Suprapubic skin (tissue), 4 donors: ENCODE data around the gene COL23A1. TPM values are rescaled to one million over a fixed set of nuclear protein-coding genes. Genes with fewer than 3 reads are reported as not detected.
A peak's percentile ranks its signal among the peaks of the same experiment; 100 is the strongest.
"Not testable (repeated sequence)": the region's sequence is repeated elsewhere in the genome, so short reads cannot be mapped to it uniquely, and the experiment has no call there.

Source experiments
- DNase-seq, 2 donors: peaks; one replicate each; pipeline ENCODE4 v3.0.0-alpha.2; 2019; ENCODE audit warnings: low spot score in 2 of 2
- H3K27ac ChIP-seq: fragments of 200-600 bp; sonication (generic); one replicate; pipeline ENCODE4 v1.5.1; 2019
- H3K27me3 ChIP-seq: fragments of 200-600 bp; sonication (generic); one replicate; pipeline ENCODE4 v1.5.1; 2019
- H3K36me3 ChIP-seq: fragments of 200-600 bp; sonication (generic); one replicate; pipeline ENCODE4 v1.5.1; 2019
- H3K4me1 ChIP-seq: fragments of 200-600 bp; sonication (generic); one replicate; pipeline ENCODE4 v1.5.1; 2019
- H3K4me3 ChIP-seq: fragments of 200-600 bp; sonication (generic); one replicate; pipeline ENCODE4 v1.5.1; 2019; ENCODE audit warnings: mild to moderate bottlenecking
- H3K9me3 ChIP-seq: fragments of 200-600 bp; sonication (generic); one replicate; pipeline ENCODE4 v1.5.1; 2019
- EP300 ChIP-seq: sonication (generic); formaldehyde crosslinking; IDR thresholded peaks from one replicate; pipeline ENCODE4 v1.6.1; 2017; ENCODE audit warnings: antibody characterized with exemption
- POLR2A ChIP-seq, 2 donors: fragments of 450-650 bp; IDR thresholded peaks; one replicate each; pipeline ENCODE4 v1.6.1; 2017; ENCODE audit warnings: antibody characterized with exemption in 2 of 2, mild to moderate bottlenecking in 2 of 2, moderate library complexity in 2 of 2
- POLR2AphosphoS5 ChIP-seq, 3 donors: sonication (generic); formaldehyde crosslinking; IDR thresholded peaks; one replicate each; pipeline ENCODE4 v1.6.1; 2017; ENCODE audit warnings: antibody characterized with exemption in 3 of 3
- WGBS: methylation state at CpG from one replicate; pipeline ENCODE4 v1.1.5; 2018; 5-methylcytosine and 5-hydroxymethylcytosine counted together
- total RNA-seq, 4 donors: library from RNA; depleted of rRNA; stranded (reverse); fragments of >200 nt; gene quantifications; one replicate each; pipeline ENCODE4 v1.1.0, GENCODE V29; 2016
- TF ChIP-seq, protein P1 (sequence below), 2 donors: fragments of 200-600 bp in 1 of 2; fragments of 450-650 bp in 1 of 2; sonication (generic) in 1 of 2; IDR thresholded peaks; one replicate each; pipeline ENCODE4 v1.5.1; 2016 to 2019; ENCODE audit warnings: antibody characterized with exemption in 2 of 2, mild to moderate bottlenecking in 1 of 2, moderate library complexity in 1 of 2

Gene COL23A1
- total RNA-seq, 4 donors from 2014 or later = 1.6 to 4.4 (median 3.4) TPM

DNA sequence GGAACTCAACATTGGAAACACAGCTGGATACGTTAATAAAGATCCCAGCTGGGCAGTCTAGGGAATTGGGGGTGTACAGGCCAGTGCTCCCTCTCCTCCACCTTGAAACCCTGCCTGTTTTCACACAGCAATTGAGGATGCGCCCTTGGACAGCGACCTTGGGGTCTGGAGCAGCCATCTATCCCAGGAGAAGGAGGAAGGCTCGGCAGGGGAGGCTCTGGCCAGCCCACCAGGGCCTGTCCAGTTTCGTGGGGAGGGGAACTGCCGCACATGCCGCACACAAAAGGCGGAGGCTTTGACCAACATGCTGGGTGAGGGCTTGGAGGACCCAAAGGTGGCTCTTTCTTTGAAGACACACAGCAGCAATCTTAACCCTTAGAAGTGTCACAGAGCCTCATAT lies 1.4 kb downstream of the COL23A1 start:
- no peak for TF ChIP-seq POLR2AphosphoS5 (IDR thresholded peaks at IDR 0.05)
- TF ChIP-seq POLR2A (IDR thresholded peaks at IDR 0.05) = no peak
- no peak for TF ChIP-seq EP300
- TF ChIP-seq, protein P1, sequence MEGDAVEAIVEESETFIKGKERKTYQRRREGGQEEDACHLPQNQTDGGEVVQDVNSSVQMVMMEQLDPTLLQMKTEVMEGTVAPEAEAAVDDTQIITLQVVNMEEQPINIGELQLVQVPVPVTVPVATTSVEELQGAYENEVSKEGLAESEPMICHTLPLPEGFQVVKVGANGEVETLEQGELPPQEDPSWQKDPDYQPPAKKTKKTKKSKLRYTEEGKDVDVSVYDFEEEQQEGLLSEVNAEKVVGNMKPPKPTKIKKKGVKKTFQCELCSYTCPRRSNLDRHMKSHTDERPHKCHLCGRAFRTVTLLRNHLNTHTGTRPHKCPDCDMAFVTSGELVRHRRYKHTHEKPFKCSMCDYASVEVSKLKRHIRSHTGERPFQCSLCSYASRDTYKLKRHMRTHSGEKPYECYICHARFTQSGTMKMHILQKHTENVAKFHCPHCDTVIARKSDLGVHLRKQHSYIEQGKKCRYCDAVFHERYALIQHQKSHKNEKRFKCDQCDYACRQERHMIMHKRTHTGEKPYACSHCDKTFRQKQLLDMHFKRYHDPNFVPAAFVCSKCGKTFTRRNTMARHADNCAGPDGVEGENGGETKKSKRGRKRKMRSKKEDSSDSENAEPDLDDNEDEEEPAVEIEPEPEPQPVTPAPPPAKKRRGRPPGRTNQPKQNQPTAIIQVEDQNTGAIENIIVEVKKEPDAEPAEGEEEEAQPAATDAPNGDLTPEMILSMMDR (IDR thresholded peaks at IDR 0.05) = no peak
- peaks cover 14% of the 10 kb centered on the region for H3K27me3 ChIP-seq
- no peaks in the 10 kb centered on the region for H3K9me3 ChIP-seq
- no peaks in the 10 kb centered on the region for H3K36me3 ChIP-seq
- H3K27ac ChIP-seq = no peak overlapping the region
- DNase-seq = no peak
- peaks cover 30% of the 10 kb centered on the region for H3K4me1 ChIP-seq
- 70% methylated on average over 8 of the region's 8 CpGs for WGBS
- H3K4me3 ChIP-seq = no peak overlapping the region

DNA sequence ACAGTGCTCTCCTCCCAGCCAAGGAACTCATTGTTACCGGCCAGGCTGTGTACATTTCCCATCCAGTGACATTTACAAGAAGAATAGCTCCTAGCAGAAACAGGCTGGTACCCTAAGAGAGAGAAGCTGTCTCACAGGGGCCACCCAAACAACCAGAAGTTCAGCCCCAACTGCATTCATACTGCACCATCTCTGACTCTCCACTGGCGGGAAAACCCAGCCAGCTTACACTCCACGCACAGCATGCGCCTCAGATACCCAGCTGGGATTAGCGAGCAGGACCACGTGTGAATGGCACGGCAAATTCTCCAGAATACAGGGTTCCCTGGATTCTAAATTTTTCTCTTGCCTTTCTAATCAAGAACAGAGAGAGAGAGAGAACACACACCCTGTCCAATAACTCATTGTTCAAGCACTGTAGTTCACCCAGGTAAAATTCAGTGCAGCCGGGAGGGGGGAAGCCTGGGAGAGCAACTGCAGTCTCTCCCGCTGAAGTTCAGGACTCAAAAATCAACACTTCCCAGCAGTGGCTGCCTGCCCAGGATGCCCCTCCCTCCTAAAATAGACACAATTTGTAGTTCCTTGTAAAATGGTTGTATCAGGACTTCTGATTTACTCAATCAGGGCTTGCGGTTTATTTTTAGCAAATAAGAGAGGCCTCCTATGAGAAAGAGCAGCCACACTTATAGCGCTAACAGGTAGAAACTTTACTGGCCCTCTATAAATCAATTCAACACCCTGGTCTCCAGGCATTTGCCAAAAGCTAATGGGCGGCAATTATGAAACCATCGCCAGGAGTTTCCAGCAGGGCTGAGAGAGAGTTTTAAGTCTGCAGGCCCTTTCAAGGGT lies 2.2 kb downstream of the COL23A1 start:
- WGBS = 79% methylated on average over 13 of the region's 13 CpGs
- no peak for DNase-seq
- Histone ChIP-seq H3K27me3 (peaks cover 14% of the 10 kb centered on the region), H3K9me3 (no peaks in the 10 kb centered on the region), H3K36me3 (no peaks in the 10 kb centered on the region), H3K27ac (no peak overlapping the region), H3K4me1 (peaks cover 30% of the 10 kb centered on the region), H3K4me3 (no peak overlapping the region)
- no peak for TF ChIP-seq POLR2A (IDR thresholded peaks at IDR 0.05)
- no peak for TF ChIP-seq EP300

DNA sequence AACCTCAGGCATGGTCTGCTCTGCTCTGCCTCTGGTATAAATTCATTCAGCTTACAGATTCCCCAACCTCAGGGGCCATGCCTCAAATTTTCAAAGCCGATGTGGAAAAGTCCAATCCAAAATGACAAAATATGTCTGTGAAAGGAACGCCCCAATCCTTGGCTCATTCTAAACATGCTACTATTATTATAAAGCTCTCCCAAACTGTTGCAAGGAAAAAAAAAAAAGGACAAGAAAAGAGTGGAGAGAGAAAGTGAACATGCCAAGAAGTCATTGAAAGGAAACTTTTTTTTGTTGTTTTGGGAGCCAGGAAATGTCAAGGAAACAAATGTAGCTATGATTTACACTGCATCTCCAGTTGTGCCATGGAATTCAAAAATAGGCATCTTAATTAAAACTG lies 3.8 kb downstream of the COL23A1 start:
- Histone ChIP-seq H3K27ac (no peak overlapping the region), H3K9me3 (no peaks in the 10 kb centered on the region), H3K27me3 (peaks cover 14% of the 10 kb centered on the region), H3K4me1 (peaks cover 27% of the 10 kb centered on the region), H3K36me3 (no peaks in the 10 kb centered on the region), H3K4me3 (no peak overlapping the region)
- TF ChIP-seq EP300 (no peak), POLR2AphosphoS5 (IDR thresholded peaks at IDR 0.05) (no peak), POLR2A (IDR thresholded peaks at IDR 0.05) (no peak)
- TF ChIP-seq, protein P1 (IDR thresholded peaks at IDR 0.05) = no peak
- DNase-seq = no peak
- WGBS = 35% methylated on average over 2 of the region's 2 CpGs

DNA sequence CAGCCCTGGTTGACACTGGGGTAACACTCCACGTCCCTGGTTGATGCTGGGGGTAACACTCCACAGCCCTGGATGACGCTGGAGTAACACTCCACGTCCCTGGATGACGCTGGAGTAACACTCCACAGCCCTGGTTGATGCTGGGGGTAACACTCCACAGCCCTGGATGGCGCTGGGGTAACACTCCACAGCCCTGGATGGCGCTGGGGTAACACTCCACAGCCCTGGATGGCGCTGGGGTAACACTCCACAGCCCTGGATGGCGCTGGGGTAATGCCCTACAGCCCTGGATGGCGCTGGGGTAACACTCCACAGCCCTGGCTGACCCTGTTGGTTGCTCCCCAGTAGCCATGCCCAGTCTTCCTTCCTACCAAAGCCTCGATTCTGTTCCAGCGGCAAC lies 4.8 kb downstream of the COL23A1 start:
- peaks cover 18% of the 10 kb centered on the region for H3K4me1 ChIP-seq
- DNase-seq = peak in 1 of 2 donors; percentile 90
- 77% methylated on average over 11 of the region's 11 CpGs for WGBS
- H3K27ac ChIP-seq, H3K9me3 ChIP-seq, H3K36me3 ChIP-seq, H3K4me3 ChIP-seq: not testable (repeated sequence)
- peaks cover 17% of the 10 kb centered on the region for H3K27me3 ChIP-seq

DNA sequence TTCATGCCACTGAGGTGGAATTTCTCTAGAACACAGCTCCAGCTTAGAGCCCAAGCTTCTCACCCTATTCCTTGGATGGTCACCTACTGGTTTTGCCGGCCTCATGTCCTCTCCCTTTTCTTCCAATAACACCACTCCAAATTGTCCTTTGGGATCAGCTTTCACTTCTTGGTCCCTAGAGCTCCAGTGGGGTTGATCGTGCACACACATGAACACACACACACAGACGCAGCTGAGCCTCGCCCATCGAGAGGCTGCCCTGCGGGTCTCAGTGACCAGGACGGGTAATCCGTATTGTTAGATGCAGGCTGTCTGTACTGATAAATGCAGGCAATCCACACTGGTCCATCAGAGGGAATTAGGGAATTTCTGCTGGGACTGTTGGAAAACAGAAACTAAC lies 6.9 kb downstream of the COL23A1 start:
- no peak for DNase-seq
- no peaks in the 10 kb centered on the region for H3K36me3 ChIP-seq
- no peak overlapping the region for H3K4me3 ChIP-seq
- no peak for TF ChIP-seq EP300
- no peak for TF ChIP-seq POLR2AphosphoS5 (IDR thresholded peaks at IDR 0.05)
- TF ChIP-seq, protein P1 (IDR thresholded peaks at IDR 0.05) = no peak
- TF ChIP-seq POLR2A (IDR thresholded peaks at IDR 0.05) = no peak
- H3K27ac ChIP-seq = no peak overlapping the region
- no peaks in the 10 kb centered on the region for H3K4me1 ChIP-seq
- 81% methylated on average over 8 of the region's 8 CpGs for WGBS
- H3K27me3 ChIP-seq = peaks cover 10% of the 10 kb centered on the region
- no peaks in the 10 kb centered on the region for H3K9me3 ChIP-seq

DNA sequence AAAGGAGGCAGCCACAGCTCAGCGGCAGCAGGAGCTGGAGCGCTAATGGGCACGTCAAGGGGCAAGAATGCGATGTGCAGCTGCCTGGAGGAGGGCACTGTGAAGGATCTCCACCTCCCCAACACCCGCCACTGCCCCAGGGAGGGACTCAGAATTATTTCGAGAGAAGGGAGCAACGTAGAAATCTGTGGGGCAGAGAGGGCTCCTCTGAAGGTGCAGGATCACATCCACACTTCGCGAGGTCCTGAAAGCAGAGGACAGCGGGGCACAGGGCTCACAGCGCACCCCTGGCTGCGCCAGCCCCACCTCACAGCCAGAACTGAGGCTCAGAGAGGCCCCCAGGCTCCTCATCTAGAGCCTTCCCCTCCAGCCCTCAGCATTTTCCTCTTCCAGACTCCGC lies 7.9 kb downstream of the COL23A1 start:
- no peak overlapping the region for H3K27ac ChIP-seq
- 82% methylated on average over 13 of the region's 13 CpGs for WGBS

More for the DNA sequence above, 7.9 kb downstream of the COL23A1 start:
- Histone ChIP-seq H3K36me3 (no peaks in the 10 kb centered on the region), H3K4me3 (no peak overlapping the region), H3K27me3 (peaks cover 16% of the 10 kb centered on the region), H3K9me3 (no peaks in the 10 kb centered on the region), H3K4me1 (no peaks in the 10 kb centered on the region)
- TF ChIP-seq POLR2A (IDR thresholded peaks at IDR 0.05) (no peak), EP300 (no peak), POLR2AphosphoS5 (IDR thresholded peaks at IDR 0.05) (no peak)
- TF ChIP-seq, protein P1 (IDR thresholded peaks at IDR 0.05) = no peak
- DNase-seq = no peak
